WTC11 (cell line): ENCODE measurements around the gene TCOF1. TPM values are rescaled to one million over a fixed set of nuclear protein-coding genes. Genes with fewer than 3 reads are reported as not detected.

Experiments
- ATAC-seq: fragments of 200-7000 bp; cut with Tn5 transposase; 2 replicates; pipeline ENCODE4 v1.10.0; 2021; ENCODE audit warnings: mild to moderate bottlenecking, moderate library complexity
- Bru-seq: library from RNA; stranded (reverse); fragments of 400-500 nt; gene quantifications from one replicate; lab custom pipeline; 2021; lab: Mats Ljungman, UMichigan
- CTCF ChIA-PET: fragments of 300-600 bp; sonication (Branson Sonifier 250); formaldehyde crosslinking; loops from one replicate; lab custom pipeline; 2021; ENCODE audit warnings: antibody characterized with exemption; lab: Charles Lee
- POLR2A ChIA-PET: fragments of 350-600 bp; sonication (Branson Sonifier 250); formaldehyde crosslinking; loops from one replicate; lab custom pipeline; 2021; ENCODE audit warnings: antibody characterized with exemption; lab: Charles Lee
- DNase-seq: peaks from one replicate; pipeline ENCODE4 v3.0.0; 2021; ENCODE audit warnings: low spot score
- H3K27ac Mint-ChIP-seq: 2 replicates; pipeline ENCODE4 v1.8.0; 2021; ENCODE audit warnings: mixed read lengths
- H3K27me3 Mint-ChIP-seq: 2 replicates; pipeline ENCODE4 v1.8.0; 2021; ENCODE audit warnings: low read depth, mild to moderate bottlenecking, moderate library complexity, mixed read lengths
- H3K36me3 Mint-ChIP-seq: 2 replicates; pipeline ENCODE4 v1.8.0; 2021; ENCODE audit warnings: mixed read lengths
- H3K4me1 Mint-ChIP-seq: 2 replicates; pipeline ENCODE4 v1.8.0; 2022; ENCODE audit warnings: mixed read lengths
- H3K4me3 Mint-ChIP-seq: 2 replicates; pipeline ENCODE4 v1.8.0; 2021; ENCODE audit warnings: mild to moderate bottlenecking, moderate library complexity, mixed read lengths
- H3K9me3 Mint-ChIP-seq: 2 replicates; pipeline ENCODE4 v1.8.0; 2021; ENCODE audit warnings: mixed read lengths
- E2F1 ChIP-seq: sonication (generic); formaldehyde crosslinking; IDR thresholded peaks from 2 replicates; pipeline ENCODE4 v1.8.0; 2022; ENCODE audit warnings: mild to moderate bottlenecking, missing genetic modification reagents
- EMX1 ChIP-seq: fragments of 250-450 bp; sonication (Bioruptor Pico); IDR thresholded peaks from 2 replicates; pipeline ENCODE4 v1.8.0; 2021; ENCODE audit warnings: mild to moderate bottlenecking
- ESRRA ChIP-seq: sonication (generic); formaldehyde crosslinking; IDR thresholded peaks from 2 replicates; pipeline ENCODE4 v1.8.1; 2022; ENCODE audit warnings: mild to moderate bottlenecking, missing genetic modification reagents, borderline replicate concordance
- ETV6 ChIP-seq: sonication (generic); formaldehyde crosslinking; IDR thresholded peaks from 2 replicates; pipeline ENCODE4 v1.8.1; 2022; ENCODE audit warnings: mild to moderate bottlenecking, missing genetic modification reagents
- FOXP1 ChIP-seq: sonication (generic); formaldehyde crosslinking; IDR thresholded peaks from 2 replicates; pipeline ENCODE4 v1.8.0; 2022; ENCODE audit warnings: missing genetic modification reagents, mild to moderate bottlenecking, moderate library complexity, borderline replicate concordance
- FOXP4 ChIP-seq: sonication (generic); formaldehyde crosslinking; IDR thresholded peaks from 2 replicates; pipeline ENCODE4 v1.8.0; 2022; ENCODE audit warnings: mild to moderate bottlenecking, missing genetic modification reagents
- GABPB1 ChIP-seq: sonication (generic); formaldehyde crosslinking; IDR thresholded peaks from 2 replicates; pipeline ENCODE4 v1.8.1; 2023; ENCODE audit warnings: mild to moderate bottlenecking, missing genetic modification reagents
- HMGA2 ChIP-seq: fragments of 250-450 bp; sonication (Bioruptor Pico); IDR thresholded peaks from 2 replicates; pipeline ENCODE4 v1.4.0; 2021; ENCODE audit warnings: mild to moderate bottlenecking, moderate library complexity
- KAT7 ChIP-seq: sonication (generic); formaldehyde crosslinking; IDR thresholded peaks from 2 replicates; pipeline ENCODE4 v1.8.1; 2023; ENCODE audit warnings: missing genetic modification reagents, mild to moderate bottlenecking, borderline replicate concordance
- MYBL2 ChIP-seq: sonication (generic); formaldehyde crosslinking; IDR thresholded peaks from 2 replicates; pipeline ENCODE4 v1.8.1; 2023; ENCODE audit warnings: mild to moderate bottlenecking, moderate library complexity, missing genetic modification reagents
- NFYB ChIP-seq: sonication (generic); formaldehyde crosslinking; conservative IDR thresholded peaks from 2 replicates; pipeline ENCODE4 v1.8.0; 2022; ENCODE audit warnings: low read depth, missing genetic modification reagents
- NR2C2 ChIP-seq: sonication (generic); formaldehyde crosslinking; IDR thresholded peaks from 2 replicates; pipeline ENCODE4 v1.8.0; 2022; ENCODE audit warnings: mild to moderate bottlenecking, missing genetic modification reagents
- NR3C1 ChIP-seq: sonication (generic); formaldehyde crosslinking; conservative IDR thresholded peaks from 2 replicates; pipeline ENCODE4 v1.8.1; 2023; ENCODE audit warnings: low read depth, mild to moderate bottlenecking, missing genetic modification reagents
- PRDM15 ChIP-seq: sonication (generic); formaldehyde crosslinking; IDR thresholded peaks from 2 replicates; pipeline ENCODE4 v1.8.0; 2022; ENCODE audit warnings: missing genetic modification reagents
- SOX15 ChIP-seq: fragments of 250-450 bp; sonication (Bioruptor Pico); IDR thresholded peaks from 2 replicates; pipeline ENCODE4 v1.9.0; 2021; ENCODE audit warnings: mild to moderate bottlenecking
- SP1 ChIP-seq: sonication (generic); formaldehyde crosslinking; conservative IDR thresholded peaks from 2 replicates; pipeline ENCODE4 v1.8.1; 2022; ENCODE audit warnings: missing genetic modification reagents
- USF2 ChIP-seq: sonication (generic); formaldehyde crosslinking; IDR thresholded peaks from 2 replicates; pipeline ENCODE4 v1.8.1; 2023; ENCODE audit warnings: mild to moderate bottlenecking, missing genetic modification reagents, moderate library complexity
- ZNF121 ChIP-seq: sonication (generic); formaldehyde crosslinking; IDR thresholded peaks from 2 replicates; pipeline ENCODE4 v1.8.0; 2023; ENCODE audit warnings: missing genetic modification reagents
- ZNF232 ChIP-seq: sonication (generic); formaldehyde crosslinking; IDR thresholded peaks from 2 replicates; pipeline ENCODE4 v1.8.0; 2022; ENCODE audit warnings: mild to moderate bottlenecking, missing genetic modification reagents
- ZNF281 ChIP-seq: sonication (generic); formaldehyde crosslinking; IDR thresholded peaks from 2 replicates; pipeline ENCODE4 v1.8.0; 2023; ENCODE audit warnings: mild to moderate bottlenecking, missing genetic modification reagents
- ZNF317 ChIP-seq: sonication (generic); formaldehyde crosslinking; IDR thresholded peaks from 2 replicates; pipeline ENCODE4 v1.8.1; 2023; ENCODE audit warnings: low read depth, mild to moderate bottlenecking, moderate library complexity, missing genetic modification reagents, borderline replicate concordance
- ZNF512 ChIP-seq: sonication (generic); formaldehyde crosslinking; IDR thresholded peaks from 2 replicates; pipeline ENCODE4 v1.8.1; 2022; ENCODE audit warnings: missing genetic modification reagents, borderline replicate concordance
- long read RNA-seq, 3 experiments: library from RNA in 1 of 3; library from capped mRNA in 1 of 3; library from polyadenylated mRNA in 1 of 3; unstranded in 2 of 3; stranded (forward) in 1 of 3; transcript quantifications; one replicate each; pipeline ENCODE4 v2.0.0, GENCODE V29; 2021
- total RNA-seq: library from RNA; stranded (reverse); gene quantifications from 3 replicates; pipeline ENCODE4 v1.2.3, GENCODE V29; 2021

Gene TCOF1
- 130 to 174 TPM (median 133 TPM) in 3 replicates for total RNA-seq
- percentile 82 among the genes with signal in this experiment for Bru-seq, nascent RNA
- long read RNA-seq, experiment 1, full-length matches to known transcripts, result 423 of 856 reads
- long read RNA-seq, experiment 1, partial matches to known transcripts, result 204 of 856 reads
- long read RNA-seq, experiment 1, other reads (novel, unspliced or antisense), result 229 of 856 reads
- long read RNA-seq, experiment 2, partial matches to known transcripts, result 77 of 122 reads
- long read RNA-seq, experiment 2, other reads (novel, unspliced or antisense), result 45 of 122 reads
- long read RNA-seq, experiment 3, partial matches to known transcripts, result 9 of 12 reads
- long read RNA-seq, experiment 3, other reads (novel, unspliced or antisense), result 2 of 12 reads

- CTCF ChIA-PET, result interaction anchor here (1.0 to 2.3 kb wide), 4 partner anchors 55 to 93 kb away, joined by 3 to 11 read pairs (median 4); partner anchors contain the start of gene ARSI
- TF ChIP-seq SOX15 (no peak), ETV6 (CRISPR knock-in tag) (peak; percentile 62), NR2C2 (CRISPR knock-in tag) (no peak), MYBL2 (CRISPR knock-in tag) (no peak), EMX1 (CRISPR knock-in tag) (no peak), ZNF232 (CRISPR knock-in tag) (peak; percentile 85; the same call in 1 of the 2 replicates), USF2 (CRISPR knock-in tag) (peak; percentile 50; the same call in 1 of the 2 replicates), FOXP4 (CRISPR knock-in tag) (peak; percentile 95), ZNF281 (CRISPR knock-in tag) (no peak), FOXP1 (CRISPR knock-in tag) (peak; percentile 68; the same call in 1 of the 2 replicates), ZNF317 (CRISPR knock-in tag) (no peak), KAT7 (CRISPR knock-in tag) (0 out of 2 replicates have a peak, but pooled peaks have one; percentile 48), NFYB (CRISPR knock-in tag) (no peak), SP1 (CRISPR knock-in tag) (peak; percentile 82), ZNF121 (no peak), E2F1 (CRISPR knock-in tag) (peak; percentile 37; the same call in 1 of the 2 replicates), PRDM15 (CRISPR knock-in tag) (0 out of 2 replicates have a peak, but pooled peaks have one; percentile 33), HMGA2 (CRISPR knock-in tag) (no peak), ZNF512 (CRISPR knock-in tag) (no peak), ESRRA (CRISPR knock-in tag) (peak; percentile 16; the same call in 1 of the 2 replicates), NR3C1 (CRISPR knock-in tag) (no peak), GABPB1 (peak; percentile 63)
These were observed at the start of gene TCOF1 for GRCh38 chr5:150357326-150358260. Gene TCOF1, plus strand, starts transcription at chr5:150357697. Its CDS starts 50 bp downstream, at chr5:150357747.

More at GRCh38 chr5:150357326-150358260, at the start of gene TCOF1:
- peak; percentile 95 for ATAC-seq
- H3K4me1 Mint-ChIP-seq, result peaks cover 17% of the 10 kb centered on the region
- peak within 1 kb of the TSS; percentile 83 for H3K27ac Mint-ChIP-seq
- H3K27me3 Mint-ChIP-seq, result peaks cover 4% of the 10 kb centered on the region; the same call in 1 of the 2 replicates
- peaks cover 28% of the 10 kb centered on the region for H3K36me3 Mint-ChIP-seq
- no peaks in the 10 kb centered on the region for H3K9me3 Mint-ChIP-seq
- POLR2A ChIA-PET, result interaction anchor here (0.6 to 1.6 kb wide), 4 partner anchors 10 to 106 kb away, joined by 3 to 4 read pairs (median 3); no protein-coding TSS in a partner anchor
- peak; percentile 99 for DNase-seq
- H3K4me3 Mint-ChIP-seq, result peak within 1 kb of the TSS; percentile 91
